ENCODE measurements around the gene ZBED4. TPM values are rescaled to one million over a fixed set of nuclear protein-coding genes. Genes with fewer than 3 reads are reported as not detected.

Gene ZBED4
- total RNA-seq, 4 donors from 2014 or later, result 0.59 to 16.4 (median 12.7) TPM

GRCh38 chr22:49910229-49911155, 56.8 kb downstream of the ZBED4 start:
- Histone ChIP-seq H3K4me1 (no peaks in the 10 kb centered on the region), H3K27ac (no peak overlapping the region), H3K27me3 (no peaks in the 10 kb centered on the region), H3K9me3 (no peaks in the 10 kb centered on the region), H3K36me3 (no peaks in the 10 kb centered on the region), H3K4me3 (no peak overlapping the region)
- intact Hi-C loops (cut with DNase I; ENCODE audit: low total_unique reads), result no loop called here
- no peak for DNase-seq
- TF ChIP-seq POLR2A (IDR thresholded peaks at IDR 0.05), result no peak
- TF ChIP-seq CTCF (IDR thresholded peaks at IDR 0.05), result no peak

GRCh38 chr22:49911881-49912625, 58.4 kb downstream of the ZBED4 start:
- H3K27me3 ChIP-seq, result no peaks in the 10 kb centered on the region
- intact Hi-C loops (cut with DNase I; ENCODE audit: low total_unique reads), result no loop called here
- H3K9me3 ChIP-seq, result no peaks in the 10 kb centered on the region
- H3K36me3 ChIP-seq, result no peaks in the 10 kb centered on the region
- H3K4me1 ChIP-seq, result peaks cover 0 to 4% of the 10 kb centered on the region in 2 donors
- no peak overlapping the region for H3K4me3 ChIP-seq
- no peak overlapping the region for H3K27ac ChIP-seq
- no peak for DNase-seq
- TF ChIP-seq CTCF (IDR thresholded peaks at IDR 0.05) (no peak), POLR2A (IDR thresholded peaks at IDR 0.05) (no peak)

- Histone ChIP-seq H3K36me3 (no peaks in the 10 kb centered on the region), H3K27me3 (no peaks in the 10 kb centered on the region), H3K4me3 (no peak overlapping the region), H3K9me3 (no peaks in the 10 kb centered on the region), H3K4me1 (peaks cover 0 to 9% of the 10 kb centered on the region in 2 donors), H3K27ac (no peak overlapping the region)
- no peak for TF ChIP-seq CTCF (IDR thresholded peaks at IDR 0.05)
- no peak for TF ChIP-seq POLR2A (IDR thresholded peaks at IDR 0.05)
- intact Hi-C loops (cut with DNase I; ENCODE audit: low total_unique reads), result no loop called here
- no peak for DNase-seq
Measured at GRCh38 chr22:49913026-49913425, 59.4 kb downstream of the ZBED4 start.

GRCh38 chr22:49913446-49913845, 59.8 kb downstream of the ZBED4 start:
- Histone ChIP-seq H3K27ac (no peak overlapping the region), H3K4me1 (peaks cover 0 to 9% of the 10 kb centered on the region in 2 donors), H3K9me3 (no peaks in the 10 kb centered on the region), H3K4me3 (no peak overlapping the region), H3K27me3 (no peaks in the 10 kb centered on the region), H3K36me3 (no peaks in the 10 kb centered on the region)
- TF ChIP-seq CTCF (IDR thresholded peaks at IDR 0.05), result no peak
- TF ChIP-seq POLR2A (IDR thresholded peaks at IDR 0.05), result no peak
- intact Hi-C loops (cut with DNase I; ENCODE audit: low total_unique reads), result no loop called here
- no peak for DNase-seq

GRCh38 chr22:49914256-49914655, 60.6 kb downstream of the ZBED4 start:
- TF ChIP-seq POLR2A (IDR thresholded peaks at IDR 0.05) (no peak), CTCF (IDR thresholded peaks at IDR 0.05) (no peak)
- Histone ChIP-seq H3K4me1 (peaks cover 0 to 14% of the 10 kb centered on the region in 2 donors), H3K4me3 (no peak overlapping the region), H3K36me3 (no peaks in the 10 kb centered on the region), H3K9me3 (no peaks in the 10 kb centered on the region), H3K27me3 (no peaks in the 10 kb centered on the region), H3K27ac (no peak overlapping the region)
- intact Hi-C loops (cut with DNase I; ENCODE audit: low total_unique reads), result no loop called here
- DNase-seq, result no peak

Measured in uterus (tissue), 4 donors.